Esophagus muscularis mucosa (tissue), 4 donors: Measurements from ENCODE around the gene PNKP.

Experiments used
- CTCF ChIP-seq, 3 experiments: fragments of 200-600 bp in 2 of 3; fragments of 450-650 bp in 1 of 3; sonication (generic) in 2 of 3; IDR thresholded peaks; one replicate each; pipeline ENCODE4 v1.5.1; 2017 to 2019; ENCODE audit warnings: antibody characterized with exemption in 3 of 3, mild to moderate bottlenecking in 2 of 3, moderate library complexity in 1 of 3
- EP300 ChIP-seq: sonication (generic); formaldehyde crosslinking; IDR thresholded peaks from one replicate; pipeline ENCODE4 v1.6.1; 2017; ENCODE audit warnings: antibody characterized with exemption
- POLR2A ChIP-seq: fragments of 450-650 bp; IDR thresholded peaks from one replicate; pipeline ENCODE4 v1.6.1; 2017; ENCODE audit warnings: antibody characterized with exemption, moderate library complexity, mild to moderate bottlenecking, low read depth
- POLR2AphosphoS5 ChIP-seq, 2 donors: sonication (generic); formaldehyde crosslinking; IDR thresholded peaks; one replicate each; pipeline ENCODE4 v1.6.1; 2017; ENCODE audit warnings: antibody characterized with exemption in 2 of 2

DNA sequence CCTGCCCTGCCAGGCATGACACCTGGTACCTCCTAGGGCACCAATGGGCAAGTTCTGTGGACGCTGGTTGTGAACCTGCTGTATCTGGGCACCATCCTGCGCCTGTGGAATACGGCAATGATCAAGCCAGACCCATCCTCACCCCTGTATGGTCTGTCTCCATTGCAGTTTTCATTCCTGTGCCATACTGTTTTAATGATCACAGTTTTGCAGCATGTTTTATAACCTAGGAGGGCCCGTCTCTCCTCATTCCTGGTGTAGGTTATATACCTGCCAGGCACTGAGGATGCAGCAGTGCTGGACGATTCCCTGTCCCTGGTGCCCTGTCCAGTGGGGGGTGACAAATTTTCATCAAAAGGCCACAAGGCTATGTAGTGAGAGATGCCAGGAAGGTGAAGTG is 15.7 kb upstream of the PNKP start:
- TF ChIP-seq CTCF (IDR thresholded peaks at IDR 0.05) (no peak), POLR2A (no peak), POLR2AphosphoS5 (IDR thresholded peaks at IDR 0.05) (no peak), EP300 (no peak)
